HG03103 (cell line): ENCODE results near the gene SLC22A23.
"Not testable (repeated sequence)": the region's sequence is repeated elsewhere in the genome, so short reads cannot be mapped to it uniquely, and the experiment has no call there.

Source experiments
- ATAC-seq: cut with Tn5 transposase; IDR thresholded peaks from one replicate; pipeline ENCODE4 v1.9.1; 2021; ENCODE audit warnings: low read depth; ENCODE audit not compliant: unreplicated experiment

Gene SLC22A23

GRCh38 chr6:3258720-3259490, 197.9 kb downstream of the SLC22A23 start, which contains the start of gene PSMG4:
Gene PSMG4, plus strand, starts transcription at chr6:3258947. Its CDS starts 76 bp downstream, at chr6:3259023.
- ATAC-seq, result peak; percentile 85

- no peak for ATAC-seq
Observed at GRCh38 chr6:3258201-3258600, 198.6 kb downstream of the SLC22A23 start.

GRCh38 chr6:3253597-3253961, 203.3 kb downstream of the SLC22A23 start:
- no peak for ATAC-seq

- no peak for ATAC-seq
Observed at GRCh38 chr6:3252861-3253596, 203.8 kb downstream of the SLC22A23 start.

GRCh38 chr6:3252369-3252768, 204.5 kb downstream of the SLC22A23 start:
- ATAC-seq, result no peak

GRCh38 chr6:3251462-3252314, 205.2 kb downstream of the SLC22A23 start:
- ATAC-seq, result peak; percentile 67

GRCh38 chr6:3250231-3250675, 206.6 kb downstream of the SLC22A23 start:
- ATAC-seq, result no peak

GRCh38 chr6:3249821-3250220, 207.0 kb downstream of the SLC22A23 start:
- no peak for ATAC-seq

- no peak for ATAC-seq
Observed at GRCh38 chr6:3247255-3248146, 209.3 kb downstream of the SLC22A23 start.

- ATAC-seq, result no peak
Observed at GRCh38 chr6:3245216-3245615, 211.6 kb downstream of the SLC22A23 start.

- ATAC-seq, result not testable (repeated sequence)
Observed at GRCh38 chr6:3244832-3245161, 212.1 kb downstream of the SLC22A23 start.

GRCh38 chr6:3244003-3244831, 212.6 kb downstream of the SLC22A23 start:
- ATAC-seq, result no peak

GRCh38 chr6:3242768-3243167, 214.1 kb downstream of the SLC22A23 start:
- no peak for ATAC-seq

- not testable (repeated sequence) for ATAC-seq
Observed at GRCh38 chr6:3241745-3242144, 215.1 kb downstream of the SLC22A23 start.

GRCh38 chr6:3240595-3240994, 216.3 kb downstream of the SLC22A23 start:
- ATAC-seq, result no peak

- ATAC-seq, result no peak
Observed at GRCh38 chr6:3239110-3239830, 217.6 kb downstream of the SLC22A23 start.

- no peak for ATAC-seq
Observed at GRCh38 chr6:3237761-3238662, 218.8 kb downstream of the SLC22A23 start.
